HCT116 (cell line): ENCODE measurements around the gene ARHGAP42. TPM values are rescaled to one million over a fixed set of nuclear protein-coding genes. Genes with fewer than 3 reads are reported as not detected.

Experiments used
- ATAC-seq: fragments of 200-7000 bp; cut with Tn5 transposase; 2 replicates; pipeline ENCODE4 v1.9.1; 2020; ENCODE audit warnings: mild to moderate bottlenecking, moderate library complexity
- BruUV-seq: library from RNA; stranded (reverse); fragments of 400-500 nt; replicated peaks from 2 replicates; lab custom pipeline; 2021; lab: Mats Ljungman, UMichigan
- CTCF ChIA-PET: fragments of 300-600 bp; sonication (Branson Sonifier 250); formaldehyde crosslinking; loops from one replicate; lab custom pipeline; 2021; ENCODE audit warnings: antibody characterized with exemption; lab: Charles Lee
- POLR2A ChIA-PET: fragments of 300-600, 350-600 bp; sonication (Branson Sonifier 250); formaldehyde crosslinking; loops from one replicate; lab custom pipeline; 2021; ENCODE audit warnings: antibody characterized with exemption; lab: Charles Lee
- RAD21 ChIA-PET, 2 experiments: fragments of 300-600 bp; sonication (Branson Sonifier 250); formaldehyde crosslinking; loops; one replicate each; lab custom pipeline; 2023; ENCODE audit warnings: low total read pairs in 2 of 2; ENCODE audit not compliant: uncharacterized antibody in 2 of 2, unreplicated experiment in 2 of 2, low non-redundant PET in 1 of 2; lab: Charles Lee
- DNase-seq: peaks from one replicate; pipeline ENCODE4 v3.0.0-alpha.2; 2010; ENCODE audit warnings: low read depth, low spot score
- H2AFZ ChIP-seq: fragments of 200-600 bp; shearing (Covaris generic), sonication (generic); 2 replicates; pipeline ENCODE4 v1.6.1; 2017; ENCODE audit warnings: low read depth, mixed run types, mixed read lengths, antibody characterized with exemption, low read length; ENCODE audit not compliant: poor library complexity, severe bottlenecking
- H3K27ac ChIP-seq: 2 replicates; pipeline ENCODE4 v1.5.1; 2012; ENCODE audit warnings: low read depth, low read length
- H3K27me3 ChIP-seq: fragments of 200-600 bp; sonication (generic); 2 replicates; pipeline ENCODE4 v1.6.1; 2016; ENCODE audit warnings: mixed run types, low read length, mixed read lengths; ENCODE audit not compliant: insufficient read depth
- H3K36me3 ChIP-seq, 2 experiments: fragments of 200-500 bp in 1 of 2; fragments of 200-600 bp in 1 of 2; sonication (Bioruptor generic) in 1 of 2; sonication (generic) in 1 of 2; 2 replicates each; pipeline versions ENCODE4 v1.5.1 to v1.6.1; 2014 to 2016; ENCODE audit warnings: low read length in 2 of 2, inconsistent platforms in 1 of 2, mixed read lengths in 1 of 2, mixed run types in 1 of 2; ENCODE audit not compliant: insufficient read depth in 2 of 2, control insufficient read depth in 1 of 2
- H3K4me1 ChIP-seq, 2 experiments: fragments of 200-600 bp in 1 of 2; sonication (generic) in 1 of 2; 2 replicates each; pipeline versions ENCODE4 v1.5.1 to v1.6.1; 2012 to 2017; ENCODE audit warnings: low read length in 2 of 2, inconsistent platforms in 1 of 2, mild to moderate bottlenecking in 1 of 2, mixed read lengths in 1 of 2, mixed run types in 1 of 2, moderate library complexity in 1 of 2; ENCODE audit not compliant: insufficient read depth in 2 of 2, control insufficient read depth in 1 of 2
- H3K4me2 ChIP-seq: fragments of 200-600 bp; sonication (generic); 2 replicates; pipeline ENCODE4 v1.6.1; 2017; ENCODE audit warnings: mixed run types, low read length, mixed read lengths
- H3K4me3 ChIP-seq, 2 experiments: fragments of 200-600 bp in 1 of 2; sonication (generic) in 1 of 2; replicated peaks in 1 of 2; 2 replicates each; pipeline ENCODE4 v1.5.1; 2011 to 2016; ENCODE audit warnings: low read length in 2 of 2, control low read depth in 1 of 2, low read depth in 1 of 2, mild to moderate bottlenecking in 1 of 2, mixed read lengths in 1 of 2, mixed run types in 1 of 2
- H3K79me2 ChIP-seq: fragments of 200-600 bp; sonication (generic); 2 replicates; pipeline ENCODE4 v1.6.1; 2017; ENCODE audit warnings: mild to moderate bottlenecking, mixed run types, low read length, moderate library complexity, mixed read lengths; ENCODE audit not compliant: insufficient read depth
- H3K9ac ChIP-seq: fragments of 200-600 bp; sonication (generic); 2 replicates; pipeline ENCODE4 v1.6.1; 2016; ENCODE audit warnings: low read length, mixed read lengths
- H3K9me2 ChIP-seq: fragments of 200-600 bp; sonication (generic), shearing (Covaris generic); 2 replicates; pipeline ENCODE4 v1.6.1; 2017; ENCODE audit warnings: mixed run types, mild to moderate bottlenecking, moderate library complexity; ENCODE audit not compliant: insufficient read depth
- H3K9me3 ChIP-seq, 2 experiments: fragments of 200-500 bp in 1 of 2; fragments of 200-600 bp in 1 of 2; sonication (Bioruptor generic) in 1 of 2; sonication (generic) in 1 of 2; 2 replicates each; pipeline ENCODE4 v1.6.1; 2014 to 2017; ENCODE audit warnings: low read length in 2 of 2, mixed read lengths in 2 of 2, inconsistent platforms in 1 of 2, low read depth in 1 of 2, mild to moderate bottlenecking in 1 of 2, mixed run types in 1 of 2, moderate library complexity in 1 of 2; ENCODE audit not compliant: control insufficient read depth in 1 of 2, insufficient read depth in 1 of 2
- H4K20me1 ChIP-seq: fragments of 200-600 bp; sonication (generic), shearing (Covaris generic); 2 replicates; pipeline ENCODE4 v1.6.1; 2017; ENCODE audit warnings: mixed run types, mild to moderate bottlenecking, moderate library complexity; ENCODE audit not compliant: insufficient read depth
- CBX3 ChIP-seq: IDR thresholded peaks from 2 replicates; pipeline ENCODE4 v1.6.1; 2012; ENCODE audit warnings: low read depth
- CEBPB ChIP-seq: IDR thresholded peaks from 2 replicates; pipeline ENCODE4 v1.6.1; 2012; ENCODE audit warnings: low read depth
- EGR1 ChIP-seq: IDR thresholded peaks from 2 replicates; pipeline ENCODE4 v1.6.1; 2012; ENCODE audit warnings: low read depth
- ELF1 ChIP-seq: IDR thresholded peaks from 2 replicates; pipeline ENCODE4 v1.6.1; 2012; ENCODE audit warnings: low read depth, borderline replicate concordance
- EZH2 ChIP-seq: fragments of 200-600 bp; sonication (generic); IDR thresholded peaks from 2 replicates; pipeline ENCODE4 v1.6.1; 2017; ENCODE audit warnings: antibody characterized with exemption, mixed run types
- EZH2phosphoT487 ChIP-seq: fragments of 200-600 bp; IDR thresholded peaks from 2 replicates; pipeline ENCODE4 v1.6.1; 2018; ENCODE audit warnings: antibody characterized with exemption, borderline replicate concordance
- FOSL1 ChIP-seq: IDR thresholded peaks from 2 replicates; pipeline ENCODE4 v1.6.1; 2012; ENCODE audit warnings: low read depth
- RAD21 ChIP-seq: IDR thresholded peaks from 2 replicates; pipeline ENCODE4 v1.6.1; 2012; ENCODE audit warnings: low read depth, mild to moderate bottlenecking
- SRF ChIP-seq: IDR thresholded peaks from 2 replicates; pipeline ENCODE4 v1.6.1; 2012; ENCODE audit warnings: low read depth
- YY1 ChIP-seq: IDR thresholded peaks from 2 replicates; pipeline ENCODE4 v1.6.1; 2011; ENCODE audit warnings: low read length, low read depth, moderate library complexity, mild to moderate bottlenecking; ENCODE audit not compliant: insufficient replicate concordance; ENCODE audit errors: extremely low read depth
- ZBTB33 ChIP-seq: IDR thresholded peaks from 2 replicates; pipeline ENCODE4 v1.6.1; 2011; ENCODE audit warnings: mild to moderate bottlenecking, low read length, moderate library complexity; ENCODE audit not compliant: insufficient replicate concordance; ENCODE audit errors: extremely low read depth
- ZNF274 ChIP-seq: fragments of 200-500 bp; sonication (Bioruptor generic); IDR thresholded peaks from 2 replicates; pipeline ENCODE4 v1.6.1; 2014; ENCODE audit warnings: mild to moderate bottlenecking, low read depth, low read length, inconsistent platforms
- intact Hi-C: fragments of 100-400 bp; cut with micrococcal nuclease; formaldehyde crosslinking; loops from 2 replicates; pipeline ENCODE4 v1.10.0; 2022
- total RNA-seq: library from RNA; stranded (reverse); gene quantifications from one replicate; pipeline ENCODE4 v1.2.1, GENCODE V29; 2021; ENCODE audit not compliant: unreplicated experiment
- TF ChIP-seq, protein P1 (sequence below): IDR thresholded peaks from 2 replicates; pipeline ENCODE4 v1.6.1; 2012

ARHGAP42 gene
- total RNA-seq, 1 experiment from 2014 or later, result 12.3 TPM

GRCh38 chr11:100805506-100806199 is 118.6 kb downstream of the ARHGAP42 start:
- H3K9ac ChIP-seq, result no peak overlapping the region
- no peaks in the 10 kb centered on the region for H3K27me3 ChIP-seq
- ATAC-seq (no peak), DNase-seq (no peak)
- H3K9me2 ChIP-seq, result no peaks in the 10 kb centered on the region
- no peak overlapping the region for H3K4me3 ChIP-seq
- H3K9me3 ChIP-seq, result no peaks in the 10 kb centered on the region
- intact Hi-C loops, result no loop called here
- peaks cover 20 to 33% of the 10 kb centered on the region in 2 experiments for H3K4me1 ChIP-seq
- H3K27ac ChIP-seq, result no peak overlapping the region
- ChIA-PET RAD21 (no interaction called here), CTCF (no interaction called here), POLR2A (no interaction called here)
- H3K79me2 ChIP-seq, result 0 out of 2 replicates have a peak, but pooled peaks cover 2% of the 10 kb centered on the region
- BruUV-seq, result no TSS peak
- no peak overlapping the region for H3K4me2 ChIP-seq
- no peak overlapping the region for H2AFZ ChIP-seq
- no peaks in the 10 kb centered on the region for H3K36me3 ChIP-seq
- no peaks in the 10 kb centered on the region for H4K20me1 ChIP-seq
- TF ChIP-seq CEBPB (no peak), CBX3 (no peak), FOSL1 (no peak), ZBTB33 (no peak), RAD21 (no peak), EGR1 (no peak), ZNF274 (no peak), EZH2 (no peak), SRF (no peak), YY1 (no peak), ELF1 (no peak), EZH2phosphoT487 (no peak)
- TF ChIP-seq, protein P1, sequence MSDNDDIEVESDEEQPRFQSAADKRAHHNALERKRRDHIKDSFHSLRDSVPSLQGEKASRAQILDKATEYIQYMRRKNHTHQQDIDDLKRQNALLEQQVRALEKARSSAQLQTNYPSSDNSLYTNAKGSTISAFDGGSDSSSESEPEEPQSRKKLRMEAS, result no peak
